Body of pancreas (tissue), 4 donors: ENCODE results near the gene CLPTM1L.

Source experiments
- CTCF ChIP-seq, 7 experiments: fragments of 450-650 bp in 4 of 7; fragments of 200-600 bp in 3 of 7; sonication (generic) in 3 of 7; IDR thresholded peaks; one replicate each; pipeline ENCODE4 v1.5.1; 2016 to 2019; ENCODE audit warnings: antibody characterized with exemption in 7 of 7
- POLR2A ChIP-seq, 3 donors: fragments of 450-650 bp; IDR thresholded peaks; one replicate each; pipeline ENCODE4 v1.6.1; 2016; ENCODE audit warnings: antibody characterized with exemption in 3 of 3, mild to moderate bottlenecking in 2 of 3

GRCh38 chr5:1387059-1387755 is 42.3 kb upstream of the CLPTM1L start:
- TF ChIP-seq CTCF (IDR thresholded peaks at IDR 0.05) (no peak), POLR2A (IDR thresholded peaks at IDR 0.05) (no peak)
